Stimulated activated CD4-positive, alpha-beta T cell treated with anti-CD3 and anti-CD28 coated beads, TNF-alpha, amount 100 ng/mL, for 48 hours (primary cell): Measurements from ENCODE around the gene TNFRSF8.
"Not testable (repeated sequence)": the region's sequence is repeated elsewhere in the genome, so short reads cannot be mapped to it uniquely, and the experiment has no call there.

Source experiments
- DNase-seq, 3 donors: peaks; one replicate each; pipeline ENCODE4 v3.0.0-alpha.2; 2020; ENCODE audit warnings: low read depth in 3 of 3

The TNFRSF8 gene

DNA sequence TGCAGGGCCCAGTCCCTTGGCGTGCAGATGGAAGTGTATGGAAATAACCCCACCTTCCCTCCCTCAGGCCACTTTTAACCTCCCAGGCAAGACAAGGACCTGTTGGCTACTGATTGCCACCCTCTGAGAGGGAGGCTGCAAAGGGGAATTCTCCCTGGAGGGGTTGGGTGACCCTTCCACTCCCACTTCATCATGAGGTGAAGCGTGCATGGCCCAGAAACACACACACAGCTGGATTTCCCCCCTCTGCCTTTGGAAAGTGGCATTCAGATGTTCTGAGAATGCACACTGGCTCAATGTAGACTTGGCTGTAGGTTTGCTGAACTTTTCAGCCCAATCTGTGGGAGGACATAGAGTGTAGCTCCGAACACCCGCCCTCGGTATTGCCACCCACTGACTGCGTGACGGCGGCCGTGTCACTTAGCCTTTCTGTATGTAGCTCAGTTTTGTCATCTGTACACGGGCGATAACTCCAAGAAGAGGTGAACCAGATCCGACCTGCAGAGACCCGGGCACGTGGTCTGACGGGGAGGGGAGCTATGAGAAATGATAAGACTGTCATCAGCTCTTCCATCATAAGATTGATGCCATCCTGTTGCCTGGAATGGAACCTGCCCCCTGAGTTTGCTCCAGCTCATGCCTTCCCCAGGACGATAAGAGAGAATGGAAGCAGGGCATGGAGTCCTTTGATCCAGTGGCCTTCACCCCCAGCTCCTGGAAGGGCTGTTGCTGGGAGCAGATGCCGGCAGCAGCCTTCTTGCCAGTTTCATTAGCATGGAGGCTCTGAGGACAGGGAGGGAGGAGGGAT, 24.5 kb upstream of the TNFRSF8 start:
- no peak for DNase-seq

DNA sequence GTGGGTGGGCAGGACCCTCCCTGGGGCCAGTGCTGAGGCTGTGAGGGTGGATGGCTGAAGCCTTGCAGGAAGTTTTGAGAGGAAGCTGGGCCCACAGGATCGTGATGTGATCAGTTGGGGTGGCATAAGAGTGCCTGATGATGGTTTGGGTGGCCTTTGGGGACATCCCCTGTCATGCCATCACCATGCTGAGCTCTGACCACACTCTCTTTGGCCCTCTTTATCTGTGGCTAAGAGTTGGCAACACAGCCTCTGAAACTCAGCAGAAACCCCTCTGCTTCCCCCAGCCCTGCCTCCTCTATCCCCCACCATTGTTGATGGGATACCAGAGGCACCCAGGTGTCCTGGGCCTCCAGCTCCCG, 24.0 kb upstream of the TNFRSF8 start:
- DNase-seq = no peak

DNA sequence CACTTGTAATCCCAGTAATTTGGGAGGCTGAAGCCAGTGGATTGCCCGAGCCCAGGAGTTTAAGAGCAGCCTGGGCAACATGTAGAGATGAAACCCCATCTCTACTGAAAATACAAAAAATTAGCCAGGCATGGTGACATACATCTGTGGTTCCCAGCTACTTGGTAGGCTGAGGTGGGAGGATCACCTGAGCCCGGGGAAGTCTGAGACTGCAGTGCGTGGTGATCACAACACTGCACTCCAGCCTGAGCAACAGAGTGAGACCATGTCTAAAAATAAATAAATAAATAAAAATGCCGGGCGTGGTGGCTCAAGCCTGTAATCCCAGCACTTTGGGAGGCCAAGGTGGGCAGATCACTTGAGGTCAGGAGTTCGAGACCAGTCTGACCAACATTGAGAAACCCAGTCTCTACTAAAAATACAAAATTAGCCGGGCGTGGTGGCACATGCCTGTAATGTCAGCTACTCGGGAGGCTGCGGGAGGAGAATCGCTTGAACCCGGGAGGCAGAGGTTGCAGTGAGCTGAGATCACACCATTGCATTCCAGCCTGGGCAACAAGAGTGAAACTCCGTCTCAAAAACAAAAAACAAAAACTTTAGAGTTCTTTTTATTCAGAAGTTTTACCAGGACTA, 23.2 kb upstream of the TNFRSF8 start:
- not testable (repeated sequence) for DNase-seq

- DNase-seq = no peak
Measured at GRCh38 chr1:12040457-12041051, 22.5 kb upstream of the TNFRSF8 start.

DNA sequence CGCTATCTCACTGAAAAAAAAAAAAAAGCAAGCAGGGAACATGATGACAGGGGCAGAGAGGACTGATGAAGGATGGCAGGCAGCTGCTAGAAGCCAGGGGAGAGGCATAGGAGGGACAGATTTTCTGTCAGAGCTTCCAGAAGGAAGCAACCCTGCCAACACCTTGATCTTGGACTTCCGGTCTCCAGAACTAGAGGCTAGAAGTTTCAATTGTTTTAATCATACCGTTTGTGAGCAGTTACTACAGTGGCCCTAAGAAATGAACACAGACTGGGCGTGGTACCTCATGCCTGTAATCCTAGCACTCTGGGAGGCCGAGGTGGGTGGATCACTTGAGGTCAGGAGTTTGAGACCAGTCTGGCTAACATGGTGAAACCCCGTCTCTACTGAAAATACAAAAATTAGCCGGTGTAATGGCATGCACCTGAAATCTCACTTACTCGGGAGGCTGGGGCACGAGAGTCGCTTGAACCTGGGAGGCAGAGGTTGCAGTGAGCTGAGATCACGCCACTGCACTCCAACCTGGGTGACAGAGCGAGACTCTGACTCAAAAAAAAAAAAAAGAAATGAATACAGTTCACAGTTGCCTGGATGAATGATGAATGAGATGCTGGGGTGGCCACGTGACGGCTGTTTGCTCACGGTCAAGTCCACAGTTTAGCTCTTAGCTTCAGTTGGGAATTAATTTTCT, 18.8 kb upstream of the TNFRSF8 start:
- not testable (repeated sequence) for DNase-seq

GRCh38 chr1:12046749-12047119, 16.4 kb upstream of the TNFRSF8 start:
- DNase-seq = no peak

- DNase-seq = peak; percentile 50 to 65 (median 53)
Measured at GRCh38 chr1:12047120-12047876, 15.8 kb upstream of the TNFRSF8 start.

DNA sequence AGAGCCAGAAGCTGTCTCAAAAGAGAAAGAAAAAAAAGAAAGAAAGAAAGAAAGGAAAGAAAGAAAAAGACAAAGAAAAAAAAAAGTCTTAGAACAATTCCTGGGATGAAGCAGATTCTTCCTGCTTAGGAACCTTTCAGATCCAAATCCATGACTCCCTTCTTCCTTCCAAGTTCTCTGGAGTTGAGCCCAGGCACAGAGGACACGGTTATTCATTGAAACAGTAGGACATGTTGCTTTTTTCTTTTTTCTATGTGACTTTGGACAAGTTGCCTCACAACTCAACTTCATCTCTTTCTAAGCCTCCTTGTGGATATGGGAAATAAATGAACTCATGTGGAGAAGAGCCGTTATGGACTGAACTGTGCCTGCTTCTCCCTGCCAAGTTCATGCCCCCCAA, 14.7 kb upstream of the TNFRSF8 start:
- no peak for DNase-seq

- DNase-seq = no peak
Measured at GRCh38 chr1:12049616-12050015, 13.5 kb upstream of the TNFRSF8 start.

- DNase-seq = no peak
Measured at GRCh38 chr1:12051361-12051760, 11.7 kb upstream of the TNFRSF8 start.

DNA sequence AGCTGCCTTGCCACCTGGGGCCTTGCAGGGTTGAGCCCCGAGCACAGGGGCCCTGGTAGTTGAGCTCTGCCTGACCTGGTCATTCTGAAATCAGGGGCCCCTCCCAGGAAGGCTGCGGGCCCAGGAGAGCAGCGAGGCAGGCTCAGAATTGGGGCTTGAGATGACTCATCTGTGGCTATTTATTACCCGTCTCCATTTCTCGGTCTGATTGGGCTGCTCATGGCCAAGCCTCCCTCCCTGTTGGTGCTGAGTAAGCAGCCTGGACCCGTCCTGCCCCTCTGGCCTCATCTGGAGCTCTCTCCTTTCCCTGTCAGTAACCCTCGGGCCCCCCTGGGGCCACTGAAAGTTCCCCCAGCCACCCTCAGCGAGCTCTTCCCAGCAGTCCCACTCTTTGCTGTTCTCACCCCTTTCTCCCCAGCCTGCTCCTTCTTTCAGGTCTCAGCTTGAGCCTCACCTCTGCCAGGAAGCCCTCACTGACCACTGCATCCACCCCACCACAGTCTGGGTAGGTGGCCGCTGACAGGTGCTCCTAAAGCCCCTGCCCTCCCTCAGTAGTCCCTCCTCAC, 11.0 kb upstream of the TNFRSF8 start:
- no peak for DNase-seq

GRCh38 chr1:12052997-12053686, 10.0 kb upstream of the TNFRSF8 start:
- DNase-seq = no peak

GRCh38 chr1:12053752-12054548, 9.2 kb upstream of the TNFRSF8 start:
- DNase-seq = no peak

DNA sequence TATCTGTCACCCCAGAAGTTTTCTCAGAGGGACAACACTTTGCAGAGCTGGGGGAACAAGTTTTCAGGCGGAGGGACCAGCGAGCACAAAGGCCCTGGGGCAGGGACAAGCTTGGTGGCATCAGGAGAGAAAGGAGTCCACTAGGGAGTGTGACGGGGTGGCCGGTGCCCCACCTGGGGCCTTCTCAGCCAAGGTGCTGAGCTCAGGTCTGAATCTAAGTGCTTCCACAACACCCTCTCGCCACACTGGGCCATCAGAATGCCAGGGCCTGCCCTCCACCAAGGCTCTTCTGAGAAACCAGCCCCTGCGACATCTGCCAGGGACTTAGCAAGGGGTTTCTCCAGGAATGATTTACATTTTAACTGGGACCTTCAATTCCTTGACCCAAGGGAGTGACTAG, 7.8 kb upstream of the TNFRSF8 start:
- no peak for DNase-seq

DNA sequence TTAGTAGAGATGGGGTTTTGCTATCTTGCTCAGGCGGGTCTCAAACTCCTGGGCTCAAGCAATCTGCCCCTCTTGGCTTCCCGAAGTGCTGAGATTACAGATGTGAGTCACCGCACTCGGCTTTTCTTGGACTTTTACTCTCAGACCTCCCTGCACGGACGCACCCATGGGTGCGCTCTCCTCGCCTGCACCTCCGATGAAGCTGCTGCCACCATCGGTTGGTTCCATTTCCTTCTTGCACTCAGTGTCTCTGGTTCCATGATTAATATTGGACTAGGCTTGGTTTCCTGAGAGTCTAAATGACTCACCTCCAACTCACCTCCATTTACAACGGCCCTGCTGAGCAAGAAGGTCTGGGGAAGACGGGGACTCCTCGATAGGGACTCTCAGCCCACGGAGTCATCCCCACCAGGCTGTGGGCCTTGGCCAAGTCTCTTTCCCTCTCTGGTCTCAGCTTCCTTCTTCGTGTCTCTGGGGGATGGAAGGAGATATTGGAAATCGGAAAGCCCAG, 6.7 kb upstream of the TNFRSF8 start:
- no peak for DNase-seq

- DNase-seq = no peak
Measured at GRCh38 chr1:12057382-12057781, 5.7 kb upstream of the TNFRSF8 start.

GRCh38 chr1:12057940-12058687, 5.0 kb upstream of the TNFRSF8 start:
- DNase-seq = no peak

- DNase-seq = no peak
Measured at GRCh38 chr1:12059226-12059625, 3.9 kb upstream of the TNFRSF8 start.
